Measurements from ENCODE around the gene ASRGL1. TPM values are rescaled to one million over a fixed set of nuclear protein-coding genes. Genes with fewer than 3 reads are reported as not detected.

ASRGL1 gene
- total RNA-seq, 4 donors from 2014 or later: 0.66 to 7.6 (median 4.4) TPM; not detected in 1

GRCh38 chr11:62399878-62400266 lies 62.6 kb downstream of the ASRGL1 start:
- Histone ChIP-seq H3K36me3 (no peaks in the 10 kb centered on the region), H3K4me1 (peaks cover 65 to 93% (median 67%) of the 10 kb centered on the region in 3 donors), H3K27ac (peak overlapping the region; percentile 80 to 91 (median 90)), H3K9me3 (no peaks in the 10 kb centered on the region), H3K27me3 (no peaks in the 10 kb centered on the region), H3K4me3 (no peak overlapping the region)
- intact Hi-C loops (cut with DNase I): loop anchor here (5.0 kb wide), 1 partner anchor 157 kb away; no protein-coding TSS in a partner anchor
- DNase-seq: no peak
- TF ChIP-seq POLR2A (IDR thresholded peaks at IDR 0.05): no peak
- no peak for TF ChIP-seq CTCF (IDR thresholded peaks at IDR 0.05)
- WGBS, 2 donors: 53 to 68% methylated on average over 4 to 6 of the region's 7 CpGs

GRCh38 chr11:62400281-62400680 lies 63.0 kb downstream of the ASRGL1 start:
- H3K4me1 ChIP-seq: peaks cover 63 to 89% (median 65%) of the 10 kb centered on the region in 3 donors
- no peaks in the 10 kb centered on the region for H3K36me3 ChIP-seq
- WGBS, 2 donors: 43 to 54% methylated on average over 5 to 6 of the region's 6 CpGs
- intact Hi-C loops (cut with DNase I): no loop called here
- H3K27ac ChIP-seq: peak overlapping the region; percentile 80 to 91 (median 90)
- TF ChIP-seq CTCF (IDR thresholded peaks at IDR 0.05) (no peak), POLR2A (IDR thresholded peaks at IDR 0.05) (no peak)
- no peak for DNase-seq
- H3K4me3 ChIP-seq: no peak overlapping the region
- no peaks in the 10 kb centered on the region for H3K27me3 ChIP-seq
- H3K9me3 ChIP-seq: no peaks in the 10 kb centered on the region

- no peaks in the 10 kb centered on the region for H3K27me3 ChIP-seq
- DNase-seq: no peak
- no peaks in the 10 kb centered on the region for H3K36me3 ChIP-seq
- 33% methylated on average over 1 of the region's 9 CpGs; no CpG with 5 or more reads in 1 of the 2 donors for WGBS, 2 donors
- H3K27ac ChIP-seq: peak overlapping the region; percentile 80 to 91 (median 90)
- TF ChIP-seq POLR2A (IDR thresholded peaks at IDR 0.05): no peak
- TF ChIP-seq CTCF (IDR thresholded peaks at IDR 0.05): no peak
- H3K4me3 ChIP-seq: peak overlapping the region in 2 of 4 donors; percentile 0 to 21
- H3K4me1 ChIP-seq: peaks cover 60 to 86% (median 60%) of the 10 kb centered on the region in 3 donors
- H3K9me3 ChIP-seq: no peaks in the 10 kb centered on the region
- intact Hi-C loops (cut with DNase I): no loop called here
Observed at GRCh38 chr11:62400760-62401159, 63.5 kb downstream of the ASRGL1 start.

- intact Hi-C loops (cut with DNase I): no loop called here
- H3K27me3 ChIP-seq: no peaks in the 10 kb centered on the region
- no peak for DNase-seq
- peak overlapping the region; percentile 80 to 91 (median 90) for H3K27ac ChIP-seq
- WGBS, 2 donors: 70 to 79% methylated on average over 4 of the region's 5 CpGs
- no peaks in the 10 kb centered on the region for H3K9me3 ChIP-seq
- H3K4me1 ChIP-seq: peaks cover 54 to 86% (median 54%) of the 10 kb centered on the region in 3 donors
- H3K36me3 ChIP-seq: no peaks in the 10 kb centered on the region
- no peak for TF ChIP-seq POLR2A (IDR thresholded peaks at IDR 0.05)
- TF ChIP-seq CTCF (IDR thresholded peaks at IDR 0.05): no peak
- H3K4me3 ChIP-seq: peak overlapping the region in 2 of 4 donors; percentile 21
Observed at GRCh38 chr11:62401356-62401755, 64.1 kb downstream of the ASRGL1 start.

- Histone ChIP-seq H3K9me3 (no peaks in the 10 kb centered on the region), H3K36me3 (no peaks in the 10 kb centered on the region), H3K27ac (peak overlapping the region; percentile 80 to 91 (median 90)), H3K27me3 (no peaks in the 10 kb centered on the region), H3K4me1 (peaks cover 52 to 86% (median 53%) of the 10 kb centered on the region in 3 donors), H3K4me3 (peak overlapping the region in 3 of 4 donors; percentile 13 to 21 (median 21))
- TF ChIP-seq POLR2A (IDR thresholded peaks at IDR 0.05) (no peak), CTCF (IDR thresholded peaks at IDR 0.05) (no peak)
- intact Hi-C loops (cut with DNase I): no loop called here
- DNase-seq: no peak
- 18 to 29% methylated on average over 5 to 7 of the region's 7 CpGs for WGBS, 2 donors
Observed at GRCh38 chr11:62401811-62402210, 64.6 kb downstream of the ASRGL1 start.
